OCI-LY3 (cell line): ENCODE results near the gene STARD13.
"Not testable (repeated sequence)": the region's sequence is repeated elsewhere in the genome, so short reads cannot be mapped to it uniquely, and the experiment has no call there.

ENCODE experiments used
- H2AFZ ChIP-seq: fragments of 200-600, 300-600 bp; shearing (Covaris generic); 2 replicates; pipeline ENCODE4 v1.6.0; 2014; ENCODE audit warnings: antibody characterized with exemption, low read depth, low read length
- H3K27ac ChIP-seq: fragments of 200-600, 300-600 bp; sonication (generic); 2 replicates; pipeline ENCODE4 v1.5.1; 2014; ENCODE audit warnings: mild to moderate bottlenecking, low read length, moderate library complexity, mixed read lengths
- H3K27me3 ChIP-seq: fragments of 200-600, 300-600 bp; sonication (generic); 2 replicates; pipeline ENCODE4 v1.6.1; 2014; ENCODE audit warnings: low read depth, low read length, mixed read lengths
- H3K36me3 ChIP-seq: fragments of 200-600, 300-600 bp; sonication (generic); replicated peaks from 2 replicates; pipeline ENCODE3; 2014; ENCODE audit warnings: low read depth, low read length, mixed read lengths
- H3K4me1 ChIP-seq: fragments of 300-600, 200-600 bp; sonication (generic); 2 replicates; pipeline ENCODE4 v1.6.1; 2014; ENCODE audit warnings: low read length, mixed read lengths
- H3K4me2 ChIP-seq: fragments of 200-600, 300-600 bp; sonication (generic); 2 replicates; pipeline ENCODE4 v1.6.1; 2014; ENCODE audit warnings: low read length, mixed read lengths
- H3K4me3 ChIP-seq: fragments of 300-600, 200-600 bp; sonication (generic); 2 replicates; pipeline ENCODE4 v1.5.1; 2014; ENCODE audit warnings: antibody characterized with exemption, mild to moderate bottlenecking, low read length, moderate library complexity
- H3K79me2 ChIP-seq: fragments of 300-600, 200-600 bp; shearing (Covaris generic); 2 replicates; pipeline ENCODE4 v1.6.1; 2014; ENCODE audit warnings: mild to moderate bottlenecking, low read length, mixed read lengths
- H3K9ac ChIP-seq: fragments of 300-600, 200-600 bp; shearing (Covaris generic); 2 replicates; pipeline ENCODE4 v1.6.0; 2014; ENCODE audit warnings: mild to moderate bottlenecking, low read length, moderate library complexity
- H3K9me3 ChIP-seq: fragments of 200-600, 300-600 bp; shearing (Covaris generic); 2 replicates; pipeline ENCODE4 v1.6.1; 2014; ENCODE audit warnings: low read length, mixed read lengths; ENCODE audit not compliant: insufficient read depth
- H4K20me1 ChIP-seq: fragments of 200-600, 300-600 bp; sonication (generic); 2 replicates; pipeline ENCODE4 v1.6.1; 2016; ENCODE audit warnings: low read length, mixed read lengths; ENCODE audit not compliant: insufficient read depth
- CTCF ChIP-seq: fragments of 200-600, 300-600 bp; sonication (generic); IDR thresholded peaks from 2 replicates; pipeline ENCODE4 v1.5.1; 2014; ENCODE audit warnings: antibody characterized with exemption, low read length, low read depth
- EZH2phosphoT487 ChIP-seq: fragments of 200-600 bp; shearing (Covaris generic); IDR thresholded peaks from 2 replicates; pipeline ENCODE4 v1.6.1; 2018; ENCODE audit warnings: antibody characterized with exemption, mixed run types, low read depth

Gene STARD13

DNA sequence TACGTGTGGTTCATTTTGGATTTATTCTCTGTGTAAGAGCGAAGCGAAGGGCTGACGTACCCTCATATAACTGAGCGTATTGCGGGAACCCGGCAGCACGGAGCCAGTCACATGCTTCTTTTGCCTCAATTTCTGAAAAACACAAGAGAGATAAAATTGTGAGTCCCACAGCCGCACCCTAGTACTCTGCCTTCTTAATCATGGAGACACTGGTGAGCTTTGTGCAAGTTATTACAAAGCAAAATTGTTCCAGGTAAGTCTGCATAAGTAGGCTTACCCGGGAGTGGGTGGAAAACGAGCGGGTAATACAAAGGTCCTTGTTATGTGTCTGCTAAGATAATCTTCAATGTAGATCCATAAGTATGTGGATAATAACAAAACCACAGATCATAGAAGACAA is 118.1 kb downstream of the STARD13 start:
- Histone ChIP-seq H4K20me1 (no peaks in the 10 kb centered on the region), H3K27me3 (no peaks in the 10 kb centered on the region), H3K79me2 (no peaks in the 10 kb centered on the region), H3K4me2 (no peak overlapping the region), H2AFZ (no peak overlapping the region), H3K9me3 (no peaks in the 10 kb centered on the region), H3K9ac (no peak overlapping the region), H3K36me3 (no peaks in the 10 kb centered on the region), H3K4me3 (no peak overlapping the region), H3K4me1 (no peaks in the 10 kb centered on the region), H3K27ac (no peak overlapping the region)
- TF ChIP-seq EZH2phosphoT487 (no peak), CTCF (no peak)

GRCh38 chr13:33165787-33166186 is 119.8 kb downstream of the STARD13 start:
- Histone ChIP-seq H3K4me2 (no peak overlapping the region), H3K27me3 (no peaks in the 10 kb centered on the region), H3K27ac (no peak overlapping the region), H3K4me1 (no peaks in the 10 kb centered on the region), H3K79me2 (no peaks in the 10 kb centered on the region), H3K36me3 (no peaks in the 10 kb centered on the region), H4K20me1 (no peaks in the 10 kb centered on the region), H2AFZ (no peak overlapping the region), H3K9ac (no peak overlapping the region), H3K4me3 (no peak overlapping the region), H3K9me3 (no peaks in the 10 kb centered on the region)
- TF ChIP-seq EZH2phosphoT487 (no peak), CTCF (no peak)

GRCh38 chr13:33164331-33164730 is 121.2 kb downstream of the STARD13 start:
- no peak overlapping the region for H3K27ac ChIP-seq
- H4K20me1 ChIP-seq: no peaks in the 10 kb centered on the region
- H3K4me1 ChIP-seq: no peaks in the 10 kb centered on the region
- no peak overlapping the region for H3K4me2 ChIP-seq
- H3K27me3 ChIP-seq: no peaks in the 10 kb centered on the region
- no peaks in the 10 kb centered on the region for H3K36me3 ChIP-seq
- H3K79me2 ChIP-seq: no peaks in the 10 kb centered on the region
- no peak overlapping the region for H3K4me3 ChIP-seq
- TF ChIP-seq EZH2phosphoT487 (no peak), CTCF (no peak)
- no peak overlapping the region for H3K9ac ChIP-seq
- H2AFZ ChIP-seq: no peak overlapping the region
- no peaks in the 10 kb centered on the region for H3K9me3 ChIP-seq

GRCh38 chr13:33162725-33163124 is 122.8 kb downstream of the STARD13 start:
- H3K27ac ChIP-seq, H3K79me2 ChIP-seq: not testable (repeated sequence)

DNA sequence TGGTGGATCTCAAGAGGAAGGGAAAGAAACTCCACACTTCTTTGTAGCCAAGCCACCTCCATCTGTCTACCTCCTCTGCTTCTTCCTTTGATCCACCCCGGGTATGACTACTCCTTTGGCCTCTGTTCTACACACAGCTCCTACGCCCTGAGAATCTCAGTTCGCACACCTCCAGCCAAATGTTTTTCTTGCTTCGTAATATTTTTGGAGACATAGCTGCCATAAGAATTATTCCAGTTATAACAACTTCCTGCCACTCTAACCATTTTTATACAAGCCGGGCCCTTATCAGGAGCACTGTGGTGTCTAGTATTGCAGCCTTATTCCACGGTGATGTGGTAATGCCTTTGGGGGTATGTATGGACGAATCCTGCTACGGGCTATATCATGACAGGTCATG is 126.7 kb downstream of the STARD13 start:
- Histone ChIP-seq H3K36me3 (no peaks in the 10 kb centered on the region), H3K4me2 (no peak overlapping the region), H3K27me3 (no peaks in the 10 kb centered on the region), H3K4me3 (no peak overlapping the region), H3K27ac (no peak overlapping the region), H3K9me3 (no peaks in the 10 kb centered on the region), H3K4me1 (no peaks in the 10 kb centered on the region), H4K20me1 (no peaks in the 10 kb centered on the region), H2AFZ (no peak overlapping the region), H3K79me2 (no peaks in the 10 kb centered on the region), H3K9ac (no peak overlapping the region)
- TF ChIP-seq CTCF (no peak), EZH2phosphoT487 (no peak)

More at GRCh38 chr13:33162725-33163124, 122.8 kb downstream of the STARD13 start:
- not testable (repeated sequence) for H3K4me1 ChIP-seq, H4K20me1 ChIP-seq, H3K9ac ChIP-seq, H3K36me3 ChIP-seq, H3K4me2 ChIP-seq, H3K4me3 ChIP-seq, H2AFZ ChIP-seq, H3K9me3 ChIP-seq, H3K27me3 ChIP-seq
